PC-9 (cell line): ENCODE results near the gene PTGFRN.

Source experiments
- CTCF ChIP-seq: fragments of 200-600 bp; sonication (generic); conservative IDR thresholded peaks from 2 replicates; pipeline ENCODE4 v1.6.1; 2017; ENCODE audit warnings: mixed run types, antibody characterized with exemption, mild to moderate bottlenecking, moderate library complexity
- EZH2 ChIP-seq: fragments of 200-600 bp; sonication (generic); IDR thresholded peaks from 2 replicates; pipeline ENCODE4 v1.8.0; 2017; ENCODE audit warnings: antibody characterized with exemption, low read depth

GRCh38 chr1:116991171-116991845 is 81.6 kb downstream of the PTGFRN start:
- TF ChIP-seq CTCF (no peak), EZH2 (no peak)
